Common myeloid progenitor, CD34-positive (primary cell): ENCODE measurements around the gene LTB4R2.

Experiments used
- CTCF ChIA-PET: fragments of 350-600 bp; sonication (Branson Sonifier 250); formaldehyde crosslinking; loops from one replicate; lab custom pipeline; 2021; ENCODE audit warnings: antibody characterized with exemption; lab: Charles Lee
- POLR2A ChIA-PET: fragments of 350-600 bp; sonication (Branson Sonifier 250); formaldehyde crosslinking; loops from one replicate; lab custom pipeline; 2021; ENCODE audit warnings: antibody characterized with exemption; lab: Charles Lee
- DNase-seq, 3 donors: peaks; one replicate each; pipeline versions ENCODE4 v3.0.0 to v3.0.0-alpha.2; 2013
- H3K27ac ChIP-seq, 2 experiments: 1 replicate in 1 of 2; 2 replicates in 1 of 2; pipeline ENCODE4 v1.7.0; 2013; ENCODE audit warnings: inconsistent platforms in 2 of 2, low read length in 2 of 2, mild to moderate bottlenecking in 2 of 2, low read depth in 1 of 2, moderate library complexity in 1 of 2; ENCODE audit not compliant: severe bottlenecking in 2 of 2, insufficient read depth in 1 of 2, poor library complexity in 1 of 2
- H3K27me3 ChIP-seq, 5 experiments: replicated peaks in 2 of 5; 1 replicate in 3 of 5; 2 replicates in 2 of 5; pipeline versions ENCODE4 v1.6.1 to v1.7.0; 2013; ENCODE audit warnings: low read length in 4 of 5, mild to moderate bottlenecking in 2 of 5, moderate library complexity in 2 of 5, inconsistent platforms in 1 of 5; ENCODE audit not compliant: insufficient read depth in 5 of 5, control insufficient read depth in 4 of 5
- H3K36me3 ChIP-seq, 4 experiments: 1 replicate in 2 of 4; 2 replicates in 2 of 4; pipeline versions ENCODE4 v1.6.1 to v1.7.0; 2013; ENCODE audit warnings: low read length in 3 of 4, control low read depth in 1 of 4, mild to moderate bottlenecking in 1 of 4; ENCODE audit not compliant: control insufficient read depth in 4 of 4, insufficient read depth in 4 of 4
- H3K4me1 ChIP-seq, 4 experiments: 1 replicate in 3 of 4; 2 replicates in 1 of 4; pipeline versions ENCODE4 v1.6.1 to v1.7.1; 2013; ENCODE audit warnings: low read length in 3 of 4, mild to moderate bottlenecking in 3 of 4, control low read depth in 1 of 4, inconsistent platforms in 1 of 4, moderate library complexity in 1 of 4; ENCODE audit not compliant: control insufficient read depth in 4 of 4, insufficient read depth in 4 of 4; ENCODE audit errors: control extremely low read depth in 1 of 4
- H3K4me3 ChIP-seq, 7 experiments: 1 replicate in 4 of 7; 2 replicates in 3 of 7; pipeline versions ENCODE4 v1.5.1 to v1.7.0; 2013; ENCODE audit warnings: mild to moderate bottlenecking in 7 of 7, low read length in 6 of 7, moderate library complexity in 6 of 7, inconsistent platforms in 2 of 7, low read depth in 2 of 7, control low read depth in 1 of 7; ENCODE audit not compliant: insufficient read depth in 4 of 7, control insufficient read depth in 1 of 7; ENCODE audit errors: extremely low read depth in 1 of 7
- H3K9me3 ChIP-seq, 5 experiments: 1 replicate in 4 of 5; 2 replicates in 1 of 5; pipeline versions ENCODE4 v1.6.1 to v1.7.1; 2013; ENCODE audit warnings: low read length in 4 of 5, mild to moderate bottlenecking in 2 of 5, inconsistent platforms in 1 of 5, low read depth in 1 of 5, moderate library complexity in 1 of 5; ENCODE audit not compliant: control insufficient read depth in 4 of 5, insufficient read depth in 2 of 5; ENCODE audit errors: control extremely low read depth in 1 of 5
- WGBS: methylation state at CpG from one replicate; pipeline ENCODE4 v1.1.5; 2013; ENCODE audit not compliant: insufficient coverage; 5-methylcytosine and 5-hydroxymethylcytosine counted together

The LTB4R2 gene

GRCh38 chr14:24277071-24277470, 32.9 kb upstream of the LTB4R2 start:
- no peak for DNase-seq
- Histone ChIP-seq H3K27ac (no peak overlapping the region), H3K9me3 (no peaks in the 10 kb centered on the region), H3K4me3 (peak overlapping the region in 1 of 7 experiments; percentile 2), H3K27me3 (no peaks in the 10 kb centered on the region), H3K36me3 (no peaks in the 10 kb centered on the region), H3K4me1 (peaks cover 21 to 77% (median 43%) of the 10 kb centered on the region in 4 experiments)
- ChIA-PET POLR2A (interaction anchor here (1.4 kb wide), 1 partner anchor 34 kb away, joined by 3 read pairs; no protein-coding TSS in a partner anchor), CTCF (interaction anchor here (0.8 to 13.1 kb wide), 10 partner anchors 10 to 61 kb away, joined by 3 to 153 read pairs (median 6); partner anchors contain the start of genes CIDEB, DHRS1, LTB4R and LTB4R2)
- WGBS = 97% methylated on average over 6 of the region's 6 CpGs

GRCh38 chr14:24277606-24278321, 32.2 kb upstream of the LTB4R2 start:
- no peaks in the 10 kb centered on the region for H3K36me3 ChIP-seq
- no peaks in the 10 kb centered on the region for H3K27me3 ChIP-seq
- peak overlapping the region in 3 of 7 experiments; percentile 20 to 25 (median 23) for H3K4me3 ChIP-seq
- no peak overlapping the region for H3K27ac ChIP-seq
- 13% methylated on average over 8 of the region's 11 CpGs for WGBS
- CTCF ChIA-PET = interaction anchor here (0.8 to 13.1 kb wide), 11 partner anchors 7 to 61 kb away, joined by 3 to 153 read pairs (median 9); partner anchors contain the start of genes CIDEB, DHRS1, LTB4R and LTB4R2
- H3K9me3 ChIP-seq = no peaks in the 10 kb centered on the region
- peak; percentile 86 to 97 (median 96) for DNase-seq
- H3K4me1 ChIP-seq = peaks cover 21 to 74% (median 41%) of the 10 kb centered on the region in 4 experiments
- POLR2A ChIA-PET = interaction anchor here (0.7 to 1.4 kb wide), 2 partner anchors 35 to 43 kb away, joined by 3 to 4 read pairs; no protein-coding TSS in a partner anchor

- Histone ChIP-seq H3K4me3 (no peak overlapping the region), H3K27me3 (no peaks in the 10 kb centered on the region), H3K36me3 (no peaks in the 10 kb centered on the region), H3K4me1 (peaks cover 21 to 73% (median 41%) of the 10 kb centered on the region in 4 experiments), H3K27ac (no peak overlapping the region), H3K9me3 (no peaks in the 10 kb centered on the region)
- POLR2A ChIA-PET = interaction anchor here (0.7 to 1.4 kb wide), 2 partner anchors 35 to 43 kb away, joined by 3 to 4 read pairs; no protein-coding TSS in a partner anchor
- CTCF ChIA-PET = interaction anchor here (1.0 to 13.1 kb wide), 10 partner anchors 8 to 62 kb away, joined by 3 to 153 read pairs (median 20); partner anchors contain the start of genes CIDEB, DHRS1, LTB4R and LTB4R2
- peak in 1 of 3 donors; percentile 12 for DNase-seq
- WGBS = 98% methylated on average over 5 of the region's 5 CpGs
Observed at GRCh38 chr14:24278424-24278823, 31.5 kb upstream of the LTB4R2 start.

- no peaks in the 10 kb centered on the region for H3K9me3 ChIP-seq
- ChIA-PET POLR2A (interaction anchor here (1.2 kb wide), 1 partner anchor 37 kb away, joined by 3 read pairs; the partner anchor contains the start of gene TINF2), CTCF (interaction anchor here (0.8 to 13.1 kb wide), 19 partner anchors 7 to 157 kb away, joined by 3 to 153 read pairs (median 7); partner anchors contain the start of genes CIDEB, DHRS1, LTB4R and LTB4R2)
- peak; percentile 79 to 89 (median 88) for DNase-seq
- peaks cover 19 to 62% (median 38%) of the 10 kb centered on the region in 4 experiments for H3K4me1 ChIP-seq
- no peaks in the 10 kb centered on the region for H3K36me3 ChIP-seq
- WGBS = 49% methylated on average over 7 of the region's 11 CpGs
- H3K4me3 ChIP-seq = peak overlapping the region in 1 of 7 experiments; percentile 1
- H3K27me3 ChIP-seq = no peaks in the 10 kb centered on the region
- no peak overlapping the region for H3K27ac ChIP-seq
Observed at GRCh38 chr14:24279301-24280186, 30.4 kb upstream of the LTB4R2 start.

- Histone ChIP-seq H3K4me1 (peaks cover 19 to 56% (median 34%) of the 10 kb centered on the region in 4 experiments), H3K27ac (no peak overlapping the region), H3K4me3 (no peak overlapping the region), H3K9me3 (no peaks in the 10 kb centered on the region), H3K36me3 (no peaks in the 10 kb centered on the region), H3K27me3 (no peaks in the 10 kb centered on the region)
- ChIA-PET CTCF (interaction anchor here (1.0 to 13.1 kb wide), 13 partner anchors 9 to 156 kb away, joined by 3 to 153 read pairs (median 11); partner anchors contain the start of genes CIDEB, DHRS1, LTB4R and LTB4R2), POLR2A (no interaction called here)
- WGBS = 100% methylated on average over 4 of the region's 6 CpGs
- no peak for DNase-seq
Observed at GRCh38 chr14:24280797-24281460, 29.0 kb upstream of the LTB4R2 start.

GRCh38 chr14:24281636-24282035, 28.3 kb upstream of the LTB4R2 start:
- H3K27ac ChIP-seq = no peak overlapping the region
- ChIA-PET POLR2A (no interaction called here), CTCF (interaction anchor here (0.5 to 13.1 kb wide), 10 partner anchors 11 to 177 kb away, joined by 3 to 153 read pairs (median 14); partner anchors contain the start of genes CIDEB, DHRS1, LTB4R and LTB4R2)
- H3K4me1 ChIP-seq = peaks cover 17 to 53% (median 32%) of the 10 kb centered on the region in 4 experiments
- H3K4me3 ChIP-seq = no peak overlapping the region
- no peaks in the 10 kb centered on the region for H3K9me3 ChIP-seq
- WGBS = 93% methylated on average over 6 of the region's 7 CpGs
- H3K27me3 ChIP-seq = no peaks in the 10 kb centered on the region
- H3K36me3 ChIP-seq = no peaks in the 10 kb centered on the region
- DNase-seq = no peak
